Caco-2 (cell line): ENCODE data around the gene GALNTL6. TPM values are rescaled to one million over a fixed set of nuclear protein-coding genes. Genes with fewer than 3 reads are reported as not detected.

Experiments used
- BruUV-seq: library from RNA; stranded (reverse); fragments of 400-500 nt; replicated peaks from 2 replicates; lab custom pipeline; 2021; lab: Mats Ljungman, UMichigan
- CTCF ChIA-PET: fragments of 300-600 bp; sonication (Branson Sonifier 250); formaldehyde crosslinking; loops from one replicate; lab custom pipeline; 2022; ENCODE audit warnings: antibody characterized with exemption; lab: Charles Lee
- POLR2A ChIA-PET: fragments of 300-600 bp; sonication (Branson Sonifier 250); formaldehyde crosslinking; loops from one replicate; lab custom pipeline; 2022; ENCODE audit warnings: antibody characterized with exemption; lab: Charles Lee
- DNase-seq, 2 experiments: peaks; one replicate each; pipeline versions ENCODE4 v3.0.0 to v3.0.0-alpha.2; 2020 to 2022
- H3K27me3 ChIP-seq: replicated peaks from 2 replicates; pipeline ENCODE4 v1.6.0; 2011; ENCODE audit warnings: low read length; ENCODE audit not compliant: control insufficient read depth, insufficient read depth
- H3K36me3 ChIP-seq: 2 replicates; pipeline ENCODE4 v1.5.1; 2011; ENCODE audit warnings: low read length; ENCODE audit not compliant: control insufficient read depth, insufficient read depth
- H3K4me1 ChIP-seq: fragments of 250-450 bp; sonication (Bioruptor Pico); 2 replicates; pipeline ENCODE4 v1.5.1; 2020; ENCODE audit warnings: mild to moderate bottlenecking
- H3K4me3 ChIP-seq: 2 replicates; pipeline ENCODE4 v1.5.1; 2011; ENCODE audit warnings: low read depth, mild to moderate bottlenecking, control low read depth, low read length
- H3K9me3 ChIP-seq: fragments of 250-450 bp; sonication (Bioruptor Pico); 2 replicates; pipeline ENCODE4 v1.5.1; 2020; ENCODE audit warnings: mild to moderate bottlenecking, moderate library complexity
- H3K27ac Mint-ChIP-seq: one replicate; pipeline ENCODE4 v1.8.0; 2022; ENCODE audit warnings: mixed read lengths; ENCODE audit not compliant: unreplicated experiment
- H3K27me3 Mint-ChIP-seq: one replicate; pipeline ENCODE4 v1.8.0; 2022; ENCODE audit warnings: mixed read lengths; ENCODE audit not compliant: insufficient read depth, unreplicated experiment
- H3K36me3 Mint-ChIP-seq: one replicate; pipeline ENCODE4 v1.8.0; 2022; ENCODE audit warnings: mild to moderate bottlenecking, mixed read lengths; ENCODE audit not compliant: insufficient read depth, unreplicated experiment
- H3K4me1 Mint-ChIP-seq: one replicate; pipeline ENCODE4 v1.8.0; 2022; ENCODE audit warnings: low read depth, mixed read lengths; ENCODE audit not compliant: unreplicated experiment
- H3K4me3 Mint-ChIP-seq: one replicate; pipeline ENCODE4 v1.8.0; 2022; ENCODE audit warnings: mild to moderate bottlenecking, moderate library complexity, mixed read lengths; ENCODE audit not compliant: unreplicated experiment
- H3K9me3 Mint-ChIP-seq: one replicate; pipeline ENCODE4 v1.8.0; 2022; ENCODE audit warnings: mixed read lengths; ENCODE audit not compliant: unreplicated experiment
- CTCF ChIP-seq, 2 experiments: fragments of 200-600 bp in 1 of 2; IDR thresholded peaks; 1 replicate in 1 of 2; 2 replicates in 1 of 2; pipeline versions ENCODE4 v1.5.1 to v1.8.0; 2011 to 2022; ENCODE audit warnings: antibody characterized with exemption in 1 of 2, control low read depth in 1 of 2, inconsistent platforms in 1 of 2, low read depth in 1 of 2, low read length in 1 of 2, mild to moderate bottlenecking in 1 of 2, moderate library complexity in 1 of 2; ENCODE audit not compliant: insufficient read depth in 1 of 2, severe bottlenecking in 1 of 2, unreplicated experiment in 1 of 2
- intact Hi-C: fragments of 100-400 bp; cut with micrococcal nuclease; formaldehyde crosslinking; loops from one replicate; pipeline ENCODE4 v1.10.0; 2022; ENCODE audit not compliant: unreplicated experiment
- total RNA-seq: library from RNA; stranded (reverse); gene quantifications from 2 replicates; pipeline ENCODE4 v1.2.3, GENCODE V29; 2022

GALNTL6 gene
- total RNA-seq, 1 experiment from 2014 or later, result not detected

DNA sequence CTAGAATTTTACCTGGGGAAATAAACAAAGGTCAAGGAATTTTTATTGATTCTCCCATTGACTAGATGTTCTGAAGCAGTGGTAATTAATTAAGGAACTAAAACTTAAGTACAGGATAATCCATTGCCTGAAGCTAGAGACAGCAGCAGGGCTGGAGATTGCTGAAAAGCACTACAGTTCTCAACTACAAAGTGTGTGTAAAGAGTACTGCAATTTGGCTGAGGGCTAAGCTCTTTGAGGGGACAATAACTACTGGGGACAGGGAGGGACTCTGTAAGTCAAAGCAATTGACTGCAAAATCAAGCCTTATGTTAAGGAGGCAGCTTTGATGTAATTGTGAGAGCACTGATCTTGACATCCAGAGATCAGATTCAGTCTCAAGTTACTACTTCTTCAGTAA, 260.4 kb downstream of the GALNTL6 start:
- Mint-ChIP-seq H3K27me3 (peaks cover 2% of the 10 kb centered on the region), H3K4me1 (no peaks in the 10 kb centered on the region), H3K36me3 (no peaks in the 10 kb centered on the region), H3K4me3 (no peak overlapping the region), H3K9me3 (no peaks in the 10 kb centered on the region), H3K27ac (no peak overlapping the region)
- Histone ChIP-seq H3K36me3 (no peaks in the 10 kb centered on the region), H3K27me3 (no peaks in the 10 kb centered on the region), H3K4me1 (no peaks in the 10 kb centered on the region), H3K9me3 (no peaks in the 10 kb centered on the region), H3K4me3 (no peak overlapping the region)
- intact Hi-C loops, result no loop called here
- ChIA-PET CTCF (no interaction called here), POLR2A (no interaction called here)
- no peak for DNase-seq
- no peak for TF ChIP-seq CTCF (IDR thresholded peaks at IDR 0.05; ENCODE audit: insufficient read depth in 1 of 2, low read depth in 1 of 2, low read length in 1 of 2, severe bottlenecking in 1 of 2, unreplicated experiment in 1 of 2)
- BruUV-seq, result no TSS peak

DNA sequence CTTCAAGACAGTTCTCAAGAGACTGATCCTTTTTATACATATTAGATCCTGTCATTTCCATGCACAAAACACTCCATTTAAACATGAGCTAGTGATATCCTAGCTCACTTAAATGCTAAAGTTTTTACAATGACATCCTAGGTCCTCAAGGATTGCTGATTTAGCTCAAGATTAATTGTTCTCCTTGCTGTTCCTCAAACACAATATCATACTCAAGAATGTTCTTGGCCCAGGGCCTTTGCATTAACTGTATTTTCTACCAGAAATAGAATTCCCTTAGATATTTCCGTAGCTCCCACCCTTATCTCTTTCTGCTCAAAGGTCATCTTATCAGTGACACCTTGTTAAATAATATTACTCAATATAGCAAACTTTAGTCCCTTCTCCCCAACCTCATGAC, 270.1 kb downstream of the GALNTL6 start:
- Histone ChIP-seq H3K27me3 (no peaks in the 10 kb centered on the region), H3K4me3 (no peak overlapping the region)
- CTCF ChIA-PET, result no interaction called here

DNA sequence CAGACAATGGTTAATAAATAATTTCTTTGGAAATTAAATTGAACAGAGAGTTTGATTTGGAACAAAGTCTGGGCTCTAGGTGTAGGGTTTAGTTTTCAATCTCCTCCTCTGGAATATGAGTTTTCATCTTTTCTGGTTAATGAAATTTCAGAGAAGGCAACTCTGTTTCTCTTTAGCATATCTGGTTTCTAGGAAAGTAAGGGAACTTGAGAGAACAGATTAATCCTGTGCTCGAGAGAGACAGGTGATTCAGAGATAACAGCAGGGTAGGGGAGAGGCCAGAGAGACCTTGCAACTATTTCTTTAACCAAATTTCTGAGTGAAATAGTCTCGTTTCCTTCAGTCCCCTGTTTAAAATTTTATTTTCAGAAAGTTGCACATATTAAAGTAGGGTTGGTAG, 275.4 kb downstream of the GALNTL6 start:
- Mint-ChIP-seq H3K4me1 (no peaks in the 10 kb centered on the region), H3K9me3 (no peaks in the 10 kb centered on the region), H3K27ac (no peak overlapping the region), H3K36me3 (no peaks in the 10 kb centered on the region), H3K27me3 (no peaks in the 10 kb centered on the region), H3K4me3 (no peak overlapping the region)
- no peak for TF ChIP-seq CTCF (IDR thresholded peaks at IDR 0.05; ENCODE audit: insufficient read depth in 1 of 2, low read depth in 1 of 2, low read length in 1 of 2, severe bottlenecking in 1 of 2, unreplicated experiment in 1 of 2)
- Histone ChIP-seq H3K9me3 (no peaks in the 10 kb centered on the region), H3K36me3 (no peaks in the 10 kb centered on the region), H3K27me3 (no peaks in the 10 kb centered on the region), H3K4me1 (no peaks in the 10 kb centered on the region), H3K4me3 (no peak overlapping the region)
- ChIA-PET CTCF (no interaction called here), POLR2A (no interaction called here)
- no peak for DNase-seq
- BruUV-seq, result no TSS peak
- intact Hi-C loops, result no loop called here

More for the DNA sequence above, 270.1 kb downstream of the GALNTL6 start:
- Mint-ChIP-seq H3K27me3 (no peaks in the 10 kb centered on the region), H3K4me1 (no peaks in the 10 kb centered on the region), H3K27ac (no peak overlapping the region), H3K36me3 (no peaks in the 10 kb centered on the region), H3K9me3 (no peaks in the 10 kb centered on the region), H3K4me3 (no peak overlapping the region)
- DNase-seq, result no peak
- POLR2A ChIA-PET, result no interaction called here
- Histone ChIP-seq H3K4me1 (no peaks in the 10 kb centered on the region), H3K9me3 (no peaks in the 10 kb centered on the region), H3K36me3 (no peaks in the 10 kb centered on the region)
- no TSS peak for BruUV-seq
- TF ChIP-seq CTCF (IDR thresholded peaks at IDR 0.05; ENCODE audit: insufficient read depth in 1 of 2, low read depth in 1 of 2, low read length in 1 of 2, severe bottlenecking in 1 of 2, unreplicated experiment in 1 of 2), result no peak
- intact Hi-C loops, result no loop called here
